Measurements from ENCODE around the gene HOXA10. TPM values are rescaled to one million over a fixed set of nuclear protein-coding genes. Genes with fewer than 3 reads are reported as not detected.

Gene HOXA10
- total and polyA plus RNA-seq, 2 experiments from 2014 or later: 7.7 to 15.1 TPM

GRCh38 chr7:27154369-27154768, 19.8 kb downstream of the HOXA10 start:
- Histone ChIP-seq H3K4me3 (no peak overlapping the region), H3K9me3 (ENCODE audit: low read depth) (no peaks in the 10 kb centered on the region), H2AFZ (no peak overlapping the region), H3K4me2 (no peak overlapping the region), H3K79me2 (no peaks in the 10 kb centered on the region), H3K27ac (no peak overlapping the region), H3K36me3 (replicated peaks; ENCODE audit: insufficient read depth, low read depth) (no peaks in the 10 kb centered on the region), H4K20me1 (ENCODE audit: insufficient read depth, poor library complexity, severe bottlenecking) (no peaks in the 10 kb centered on the region), H3K4me1 (ENCODE audit: insufficient read depth) (peaks cover 13% of the 10 kb centered on the region), H3K27me3 (peaks cover 96% of the 10 kb centered on the region), H3K9me2 (replicated peaks; ENCODE audit: insufficient read depth) (no peaks in the 10 kb centered on the region)
- 60% methylated on average over 10 of the region's 10 CpGs for WGBS (ENCODE audit: low lambda C conversion rate, missing lambda C conversion rate)
- DNase-seq (ENCODE audit: low spot score): no peak
- TF ChIP-seq EZH2phosphoT487 (IDR thresholded peaks at IDR 0.05; ENCODE audit: low read depth, severe bottlenecking, unreplicated experiment): no peak
- TF ChIP-seq EZH2 (IDR thresholded peaks at IDR 0.05; ENCODE audit: borderline replicate concordance): no peak
- TF ChIP-seq CTCF (IDR thresholded peaks at IDR 0.05; ENCODE audit: poor library complexity): no peak

- TF ChIP-seq EZH2phosphoT487 (IDR thresholded peaks at IDR 0.05; ENCODE audit: low read depth, severe bottlenecking, unreplicated experiment) (no peak), CTCF (IDR thresholded peaks at IDR 0.05; ENCODE audit: poor library complexity) (no peak), EZH2 (IDR thresholded peaks at IDR 0.05; ENCODE audit: borderline replicate concordance) (no peak)
- 61% methylated on average over 3 of the region's 3 CpGs for WGBS (ENCODE audit: low lambda C conversion rate, missing lambda C conversion rate)
- no peaks in the 10 kb centered on the region for H3K9me3 ChIP-seq (ENCODE audit: low read depth)
- no peaks in the 10 kb centered on the region for H3K9me2 ChIP-seq (replicated peaks; ENCODE audit: insufficient read depth)
- no peaks in the 10 kb centered on the region for H3K36me3 ChIP-seq (replicated peaks; ENCODE audit: insufficient read depth, low read depth)
- no peaks in the 10 kb centered on the region for H3K79me2 ChIP-seq
- H2AFZ ChIP-seq: no peak overlapping the region
- H3K27me3 ChIP-seq: peaks cover 96% of the 10 kb centered on the region
- no peak overlapping the region for H3K27ac ChIP-seq
- H3K4me2 ChIP-seq: no peak overlapping the region
- peaks cover 13% of the 10 kb centered on the region for H3K4me1 ChIP-seq (ENCODE audit: insufficient read depth)
- no peak for DNase-seq (ENCODE audit: low spot score)
- no peak overlapping the region for H3K4me3 ChIP-seq
- no peaks in the 10 kb centered on the region for H4K20me1 ChIP-seq (ENCODE audit: insufficient read depth, poor library complexity, severe bottlenecking)
Observed at GRCh38 chr7:27153526-27153925, 20.6 kb downstream of the HOXA10 start.

- Histone ChIP-seq H3K9me3 (ENCODE audit: low read depth) (no peaks in the 10 kb centered on the region), H3K36me3 (replicated peaks; ENCODE audit: insufficient read depth, low read depth) (no peaks in the 10 kb centered on the region), H4K20me1 (ENCODE audit: insufficient read depth, poor library complexity, severe bottlenecking) (no peaks in the 10 kb centered on the region), H3K4me3 (no peak overlapping the region), H3K9me2 (replicated peaks; ENCODE audit: insufficient read depth) (no peaks in the 10 kb centered on the region), H2AFZ (no peak overlapping the region), H3K27me3 (peaks cover 96% of the 10 kb centered on the region), H3K27ac (no peak overlapping the region), H3K4me2 (peak overlapping the region; percentile 89), H3K4me1 (ENCODE audit: insufficient read depth) (peaks cover 13% of the 10 kb centered on the region), H3K79me2 (no peaks in the 10 kb centered on the region)
- no peak for TF ChIP-seq EZH2phosphoT487 (IDR thresholded peaks at IDR 0.05; ENCODE audit: low read depth, severe bottlenecking, unreplicated experiment)
- TF ChIP-seq CTCF (IDR thresholded peaks at IDR 0.05; ENCODE audit: poor library complexity): no peak
- no peak for TF ChIP-seq EZH2 (IDR thresholded peaks at IDR 0.05; ENCODE audit: borderline replicate concordance)
- WGBS (ENCODE audit: low lambda C conversion rate, missing lambda C conversion rate): 32% methylated on average over 21 of the region's 22 CpGs
- no peak for DNase-seq (ENCODE audit: low spot score)
Observed at GRCh38 chr7:27152816-27153442, 21.2 kb downstream of the HOXA10 start.
